ENCODE results near the gene NADSYN1.

- TF ChIP-seq CTCF (IDR thresholded peaks at IDR 0.05) (no peak), EP300 (IDR thresholded peaks at IDR 0.05) (no peak)
Observed at GRCh38 chr11:71431271-71431670, 21.7 kb upstream of the NADSYN1 start.

All from tibial nerve (tissue), 4 donors.